HEK293 (cell line): ENCODE measurements around the gene RYR2.

Experiments used
- MZF1 ChIP-seq: fragments of 450-650 bp; formaldehyde crosslinking; IDR thresholded peaks from 2 replicates; pipeline ENCODE4 v1.5.1; 2017; ENCODE audit warnings: missing biosample characterization, missing genetic modification characterization, borderline replicate concordance
- ZBTB17 ChIP-seq: fragments of 450-650 bp; formaldehyde crosslinking; IDR thresholded peaks from 2 replicates; pipeline ENCODE4 v1.5.1; 2016; ENCODE audit warnings: missing biosample characterization, missing genetic modification characterization
- TF ChIP-seq, protein P1 (sequence below): fragments of 450-650 bp; formaldehyde crosslinking; IDR thresholded peaks from 2 replicates; pipeline ENCODE4 v1.5.1; 2016; ENCODE audit warnings: missing biosample characterization, missing genetic modification characterization
- TF ChIP-seq, protein P2 (sequence below): fragments of 450-650 bp; formaldehyde crosslinking; IDR thresholded peaks from 2 replicates; pipeline ENCODE4 v1.5.1; 2016; ENCODE audit warnings: missing biosample characterization, missing genetic modification characterization, borderline replicate concordance
- TF ChIP-seq, protein P3 (sequence below): fragments of 450-650 bp; formaldehyde crosslinking; IDR thresholded peaks from 2 replicates; pipeline ENCODE4 v1.5.1; 2016; ENCODE audit warnings: missing biosample characterization, missing genetic modification characterization

DNA sequence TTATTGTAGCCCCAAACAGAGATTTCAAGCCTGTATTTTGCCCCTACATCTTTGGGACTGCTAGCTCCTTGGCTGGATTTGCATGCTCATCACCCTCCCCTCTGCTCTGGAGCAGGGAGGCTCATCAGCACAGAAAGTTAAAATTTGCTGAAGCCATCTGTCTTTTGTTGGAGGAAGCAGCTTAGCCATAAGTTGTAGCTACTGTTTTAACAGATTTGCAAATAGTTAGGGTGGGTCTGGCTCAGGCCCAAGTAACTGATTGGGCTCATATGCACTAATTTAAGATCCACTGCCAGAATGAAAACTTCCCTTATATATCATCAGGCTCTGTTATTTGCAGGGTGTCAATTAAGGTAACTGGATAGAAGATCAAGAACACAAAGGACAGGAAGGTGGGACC, 541.8 kb downstream of the RYR2 start:
- TF ChIP-seq, protein P1, sequence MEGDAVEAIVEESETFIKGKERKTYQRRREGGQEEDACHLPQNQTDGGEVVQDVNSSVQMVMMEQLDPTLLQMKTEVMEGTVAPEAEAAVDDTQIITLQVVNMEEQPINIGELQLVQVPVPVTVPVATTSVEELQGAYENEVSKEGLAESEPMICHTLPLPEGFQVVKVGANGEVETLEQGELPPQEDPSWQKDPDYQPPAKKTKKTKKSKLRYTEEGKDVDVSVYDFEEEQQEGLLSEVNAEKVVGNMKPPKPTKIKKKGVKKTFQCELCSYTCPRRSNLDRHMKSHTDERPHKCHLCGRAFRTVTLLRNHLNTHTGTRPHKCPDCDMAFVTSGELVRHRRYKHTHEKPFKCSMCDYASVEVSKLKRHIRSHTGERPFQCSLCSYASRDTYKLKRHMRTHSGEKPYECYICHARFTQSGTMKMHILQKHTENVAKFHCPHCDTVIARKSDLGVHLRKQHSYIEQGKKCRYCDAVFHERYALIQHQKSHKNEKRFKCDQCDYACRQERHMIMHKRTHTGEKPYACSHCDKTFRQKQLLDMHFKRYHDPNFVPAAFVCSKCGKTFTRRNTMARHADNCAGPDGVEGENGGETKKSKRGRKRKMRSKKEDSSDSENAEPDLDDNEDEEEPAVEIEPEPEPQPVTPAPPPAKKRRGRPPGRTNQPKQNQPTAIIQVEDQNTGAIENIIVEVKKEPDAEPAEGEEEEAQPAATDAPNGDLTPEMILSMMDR (tag by site-specific recombination) = no peak
- no peak for TF ChIP-seq ZBTB17 (tag by site-specific recombination)
- TF ChIP-seq, protein P2, sequence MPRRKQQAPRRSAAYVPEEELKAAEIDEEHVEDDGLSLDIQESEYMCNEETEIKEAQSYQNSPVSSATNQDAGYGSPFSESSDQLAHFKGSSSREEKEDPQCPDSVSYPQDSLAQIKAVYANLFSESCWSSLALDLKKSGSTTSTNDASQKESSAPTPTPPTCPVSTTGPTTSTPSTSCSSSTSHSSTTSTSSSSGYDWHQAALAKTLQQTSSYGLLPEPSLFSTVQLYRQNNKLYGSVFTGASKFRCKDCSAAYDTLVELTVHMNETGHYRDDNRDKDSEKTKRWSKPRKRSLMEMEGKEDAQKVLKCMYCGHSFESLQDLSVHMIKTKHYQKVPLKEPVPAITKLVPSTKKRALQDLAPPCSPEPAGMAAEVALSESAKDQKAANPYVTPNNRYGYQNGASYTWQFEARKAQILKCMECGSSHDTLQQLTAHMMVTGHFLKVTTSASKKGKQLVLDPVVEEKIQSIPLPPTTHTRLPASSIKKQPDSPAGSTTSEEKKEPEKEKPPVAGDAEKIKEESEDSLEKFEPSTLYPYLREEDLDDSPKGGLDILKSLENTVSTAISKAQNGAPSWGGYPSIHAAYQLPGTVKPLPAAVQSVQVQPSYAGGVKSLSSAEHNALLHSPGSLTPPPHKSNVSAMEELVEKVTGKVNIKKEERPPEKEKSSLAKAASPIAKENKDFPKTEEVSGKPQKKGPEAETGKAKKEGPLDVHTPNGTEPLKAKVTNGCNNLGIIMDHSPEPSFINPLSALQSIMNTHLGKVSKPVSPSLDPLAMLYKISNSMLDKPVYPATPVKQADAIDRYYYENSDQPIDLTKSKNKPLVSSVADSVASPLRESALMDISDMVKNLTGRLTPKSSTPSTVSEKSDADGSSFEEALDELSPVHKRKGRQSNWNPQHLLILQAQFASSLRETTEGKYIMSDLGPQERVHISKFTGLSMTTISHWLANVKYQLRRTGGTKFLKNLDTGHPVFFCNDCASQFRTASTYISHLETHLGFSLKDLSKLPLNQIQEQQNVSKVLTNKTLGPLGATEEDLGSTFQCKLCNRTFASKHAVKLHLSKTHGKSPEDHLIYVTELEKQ = no peak
- TF ChIP-seq MZF1 (tag by site-specific recombination) = no peak
- TF ChIP-seq, protein P3, sequence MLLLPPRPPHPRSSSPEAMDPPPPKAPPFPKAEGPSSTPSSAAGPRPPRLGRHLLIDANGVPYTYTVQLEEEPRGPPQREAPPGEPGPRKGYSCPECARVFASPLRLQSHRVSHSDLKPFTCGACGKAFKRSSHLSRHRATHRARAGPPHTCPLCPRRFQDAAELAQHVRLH (tag by site-specific recombination) = no peak
